Brain microvascular endothelial cell (primary cell): ENCODE results near the gene SDSL.

Source experiments
- DNase-seq: peaks from one replicate; pipeline ENCODE4 v3.0.0-alpha.2; 2020
- H3K27ac ChIP-seq: fragments of 250-450 bp; sonication (Bioruptor Pico); 2 replicates; pipeline ENCODE4 v1.5.1; 2020; ENCODE audit warnings: mild to moderate bottlenecking, moderate library complexity
- H3K27me3 ChIP-seq: fragments of 250-450 bp; sonication (Bioruptor Pico); replicated peaks from 2 replicates; pipeline ENCODE4 v1.5.1; 2020; ENCODE audit warnings: mild to moderate bottlenecking
- H3K36me3 ChIP-seq: fragments of 250-450 bp; sonication (Bioruptor Pico); replicated peaks from 2 replicates; pipeline ENCODE4 v1.5.1; 2020; ENCODE audit warnings: mild to moderate bottlenecking
- H3K4me3 ChIP-seq: 2 replicates; pipeline ENCODE4 v1.5.1; 2011; ENCODE audit warnings: low read depth, mild to moderate bottlenecking, control low read depth, low read length, moderate library complexity
- in situ Hi-C: cut with HindIII; loops from 2 replicates; pipeline ENCODE4 v1.10.0; 2017; ENCODE audit warnings: low sequenced_read_pairs, low pct_ligation_motif_present
- TF ChIP-seq, protein P1 (sequence below): IDR thresholded peaks from 2 replicates; pipeline ENCODE4 v1.5.1; 2011; ENCODE audit warnings: low read depth, mild to moderate bottlenecking, moderate library complexity, low read length, control low read depth, inconsistent platforms; ENCODE audit errors: missing control alignments

SDSL gene

DNA sequence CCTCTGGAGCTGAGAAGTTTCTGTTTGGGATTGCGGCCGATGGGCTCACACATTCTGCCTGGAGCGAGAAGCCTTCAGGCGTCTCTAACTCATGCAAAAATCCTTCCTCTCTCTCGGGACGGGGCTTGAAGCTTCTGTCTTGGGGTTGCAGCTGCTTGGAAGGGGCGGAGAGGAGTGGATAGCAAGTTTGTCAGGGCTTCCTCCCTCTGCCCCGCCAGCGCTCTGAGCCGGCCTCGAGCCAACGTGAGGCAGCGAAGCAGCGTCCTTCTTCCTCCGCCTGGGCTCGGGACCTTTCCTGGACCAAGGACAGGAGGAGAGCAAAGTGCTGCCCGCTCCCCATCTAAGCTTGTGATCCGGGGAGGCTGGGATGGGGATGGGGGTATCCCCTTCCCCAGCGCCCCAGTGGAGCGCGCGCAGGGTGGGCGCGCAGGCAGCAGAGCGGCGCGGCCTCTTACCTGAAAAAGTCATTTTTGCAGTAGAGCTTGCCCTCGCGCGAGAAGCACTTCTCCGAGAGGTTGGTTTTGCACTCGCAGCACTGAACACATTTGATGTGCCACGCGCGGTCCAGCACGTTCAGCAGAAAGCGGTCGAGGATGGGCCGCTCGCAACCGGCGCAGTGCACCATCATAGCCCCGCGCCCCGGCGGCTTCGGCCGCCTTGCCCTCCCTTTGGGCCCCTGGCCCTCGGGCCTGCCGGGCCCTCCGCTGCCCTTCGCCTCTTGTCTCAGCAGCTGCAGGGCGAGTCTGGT, 48.9 kb downstream of the SDSL start:
- Histone ChIP-seq H3K27ac (no peak overlapping the region), H3K4me3 (no peak overlapping the region), H3K27me3 (peaks cover 98% of the 10 kb centered on the region), H3K36me3 (no peaks in the 10 kb centered on the region)
- TF ChIP-seq, protein P1, sequence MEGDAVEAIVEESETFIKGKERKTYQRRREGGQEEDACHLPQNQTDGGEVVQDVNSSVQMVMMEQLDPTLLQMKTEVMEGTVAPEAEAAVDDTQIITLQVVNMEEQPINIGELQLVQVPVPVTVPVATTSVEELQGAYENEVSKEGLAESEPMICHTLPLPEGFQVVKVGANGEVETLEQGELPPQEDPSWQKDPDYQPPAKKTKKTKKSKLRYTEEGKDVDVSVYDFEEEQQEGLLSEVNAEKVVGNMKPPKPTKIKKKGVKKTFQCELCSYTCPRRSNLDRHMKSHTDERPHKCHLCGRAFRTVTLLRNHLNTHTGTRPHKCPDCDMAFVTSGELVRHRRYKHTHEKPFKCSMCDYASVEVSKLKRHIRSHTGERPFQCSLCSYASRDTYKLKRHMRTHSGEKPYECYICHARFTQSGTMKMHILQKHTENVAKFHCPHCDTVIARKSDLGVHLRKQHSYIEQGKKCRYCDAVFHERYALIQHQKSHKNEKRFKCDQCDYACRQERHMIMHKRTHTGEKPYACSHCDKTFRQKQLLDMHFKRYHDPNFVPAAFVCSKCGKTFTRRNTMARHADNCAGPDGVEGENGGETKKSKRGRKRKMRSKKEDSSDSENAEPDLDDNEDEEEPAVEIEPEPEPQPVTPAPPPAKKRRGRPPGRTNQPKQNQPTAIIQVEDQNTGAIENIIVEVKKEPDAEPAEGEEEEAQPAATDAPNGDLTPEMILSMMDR = no peak
- in situ Hi-C loops = no loop called here
- DNase-seq = no peak

DNA sequence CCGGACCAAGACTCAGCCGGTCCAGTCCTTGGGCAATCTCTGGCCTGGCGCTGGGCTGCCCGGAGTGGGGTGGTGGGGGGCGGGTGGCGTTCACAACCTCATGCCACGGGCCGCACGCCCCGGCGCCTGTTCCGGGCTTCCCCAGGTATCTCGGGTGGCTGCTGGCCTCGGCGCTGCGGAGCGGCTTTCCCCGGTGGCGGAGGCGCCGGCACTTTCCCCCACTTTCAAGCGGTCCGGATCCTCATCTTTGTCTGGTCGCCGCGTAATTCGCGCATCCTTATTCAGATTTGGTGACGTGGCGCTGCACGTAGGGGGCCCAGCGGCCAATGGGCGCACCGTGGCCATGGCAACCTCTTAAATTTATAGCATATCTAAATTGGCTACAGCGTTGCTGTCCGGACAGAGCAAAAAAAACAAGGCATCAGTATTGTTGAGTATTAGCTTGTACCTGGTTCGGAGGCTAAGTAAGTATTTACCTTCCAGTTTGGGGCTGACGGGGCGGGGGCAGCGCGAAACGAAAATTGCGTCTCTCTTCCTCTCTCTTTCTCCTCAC, 49.5 kb downstream of the SDSL start, which contains the start of gene LHX5:
LHX5 (minus strand) TSS at position 253 of the 553 bp plus-strand sequence. CDS start 373 bp downstream, outside the sequence.
- H3K4me3 ChIP-seq = no peak within 1 kb of the TSS
- in situ Hi-C loops = no loop called here

DNA sequence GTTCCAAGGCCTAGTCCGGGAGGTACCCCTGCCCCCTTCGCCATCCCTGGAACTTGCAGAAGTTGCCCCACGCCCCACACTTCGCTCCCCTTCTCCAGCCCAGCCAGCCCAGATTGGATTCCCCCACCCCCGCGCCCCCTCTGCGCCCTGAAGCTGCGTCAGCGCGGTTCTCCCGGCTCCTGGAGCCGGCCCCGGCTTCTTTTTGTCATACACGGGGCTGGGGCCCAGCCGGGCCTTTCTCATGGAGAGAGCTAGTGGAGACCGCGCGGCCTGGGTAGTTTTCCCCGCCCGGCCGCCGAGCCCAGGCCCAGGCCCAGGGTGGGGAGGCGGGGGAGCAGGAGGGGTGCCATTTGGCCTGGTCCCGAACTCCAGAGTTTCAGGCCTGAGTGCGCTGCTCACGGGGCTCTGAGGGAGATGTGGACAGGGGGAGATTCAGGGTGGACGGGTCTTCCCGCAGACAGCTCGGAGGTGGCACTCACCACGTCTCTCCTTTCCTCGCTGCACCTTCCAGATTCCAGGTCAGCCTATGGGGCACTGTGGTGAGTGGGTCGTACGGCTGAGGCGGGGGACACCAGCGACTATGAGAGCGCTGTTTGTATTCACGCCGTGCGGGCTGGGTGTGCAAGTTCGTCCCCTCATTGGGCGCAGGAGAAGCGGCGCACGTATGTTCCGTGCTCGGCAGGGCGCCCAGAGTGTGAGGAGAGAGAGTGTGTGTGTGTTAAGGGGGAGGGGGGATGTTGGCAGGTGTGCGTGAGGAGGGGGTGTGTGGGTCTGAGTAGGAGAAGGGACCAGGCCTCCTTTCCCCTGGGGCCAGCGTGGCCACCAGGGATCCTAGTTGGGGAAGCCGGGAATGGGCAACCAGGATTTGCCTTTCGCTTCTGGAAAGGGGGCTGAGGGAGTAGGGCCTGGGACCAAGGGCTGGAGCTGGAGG, 50.3 kb downstream of the SDSL start:
- H3K4me3 ChIP-seq = no peak overlapping the region
- H3K36me3 ChIP-seq = no peaks in the 10 kb centered on the region
- DNase-seq = no peak
- in situ Hi-C loops = no loop called here
- no peak overlapping the region for H3K27ac ChIP-seq
- H3K27me3 ChIP-seq = peaks cover 90% of the 10 kb centered on the region
- TF ChIP-seq, protein P1 = no peak

More for the DNA sequence above, 49.5 kb downstream of the SDSL start, which contains the start of gene LHX5:
- no peak for DNase-seq
- TF ChIP-seq, protein P1 = no peak
- Histone ChIP-seq H3K27me3 (peaks cover 93% of the 10 kb centered on the region), H3K36me3 (no peaks in the 10 kb centered on the region), H3K27ac (no peak within 1 kb of the TSS)

DNA sequence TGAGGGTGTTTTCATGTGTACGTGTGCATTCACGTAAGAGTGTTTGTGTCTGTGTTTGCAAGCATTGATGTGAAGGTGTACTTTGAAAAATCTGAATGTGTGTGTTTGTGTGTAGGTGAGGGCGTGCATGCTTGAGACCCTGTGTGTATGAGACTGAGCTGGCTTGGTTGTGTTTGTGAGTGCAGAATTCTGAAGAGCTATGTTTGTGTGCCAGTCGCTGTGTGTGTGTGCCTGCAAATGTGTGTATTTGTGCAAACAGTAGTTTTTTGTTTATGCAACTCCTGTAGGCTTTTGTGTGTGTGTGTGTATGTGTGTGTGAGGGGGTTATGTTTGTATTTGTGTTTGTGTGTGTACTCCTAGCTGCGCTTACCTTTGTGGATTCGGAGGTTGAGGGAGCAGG, 51.2 kb downstream of the SDSL start:
- Histone ChIP-seq H3K36me3 (no peaks in the 10 kb centered on the region), H3K4me3 (no peak overlapping the region), H3K27ac (no peak overlapping the region), H3K27me3 (peaks cover 90% of the 10 kb centered on the region)
- no peak for DNase-seq
- TF ChIP-seq, protein P1 = no peak
- in situ Hi-C loops = no loop called here

DNA sequence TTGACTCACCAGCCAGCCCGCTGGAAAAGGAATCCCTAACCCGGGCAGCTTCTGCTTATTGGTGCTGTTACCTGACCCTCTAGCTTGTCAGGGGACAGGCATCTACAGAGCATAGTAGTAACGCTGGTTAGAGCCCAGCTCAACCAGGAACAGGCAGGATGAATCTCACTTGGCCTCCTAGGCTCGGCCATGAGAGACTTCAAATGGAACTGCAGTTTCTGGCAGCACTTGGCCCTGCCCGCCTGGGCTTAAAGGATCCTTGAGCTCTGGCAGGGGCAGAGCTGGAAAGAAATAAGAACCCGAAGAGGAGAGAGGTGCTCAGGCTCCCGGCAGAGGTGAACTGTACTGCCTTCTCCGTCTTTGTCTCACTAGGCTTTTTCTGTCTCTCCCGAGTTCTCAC, 51.8 kb downstream of the SDSL start:
- Histone ChIP-seq H3K4me3 (no peak overlapping the region), H3K27me3 (peaks cover 90% of the 10 kb centered on the region), H3K27ac (no peak overlapping the region), H3K36me3 (no peaks in the 10 kb centered on the region)
- TF ChIP-seq, protein P1 = no peak
- no peak for DNase-seq
- in situ Hi-C loops = no loop called here
